NK-92 treated with Interleukin-12 subunit alpha and Interleukin-12 subunit beta, amount 100 ng/mL, for 24 hours (cell line): ENCODE data around the gene ENAH.
A peak's percentile ranks its signal among the peaks of the same experiment; 100 is the strongest.

Experiments used
- DNase-seq: peaks from one replicate; lab custom pipeline; 2025; lab: John Stamatoyannopoulos, UW

The ENAH gene

DNA sequence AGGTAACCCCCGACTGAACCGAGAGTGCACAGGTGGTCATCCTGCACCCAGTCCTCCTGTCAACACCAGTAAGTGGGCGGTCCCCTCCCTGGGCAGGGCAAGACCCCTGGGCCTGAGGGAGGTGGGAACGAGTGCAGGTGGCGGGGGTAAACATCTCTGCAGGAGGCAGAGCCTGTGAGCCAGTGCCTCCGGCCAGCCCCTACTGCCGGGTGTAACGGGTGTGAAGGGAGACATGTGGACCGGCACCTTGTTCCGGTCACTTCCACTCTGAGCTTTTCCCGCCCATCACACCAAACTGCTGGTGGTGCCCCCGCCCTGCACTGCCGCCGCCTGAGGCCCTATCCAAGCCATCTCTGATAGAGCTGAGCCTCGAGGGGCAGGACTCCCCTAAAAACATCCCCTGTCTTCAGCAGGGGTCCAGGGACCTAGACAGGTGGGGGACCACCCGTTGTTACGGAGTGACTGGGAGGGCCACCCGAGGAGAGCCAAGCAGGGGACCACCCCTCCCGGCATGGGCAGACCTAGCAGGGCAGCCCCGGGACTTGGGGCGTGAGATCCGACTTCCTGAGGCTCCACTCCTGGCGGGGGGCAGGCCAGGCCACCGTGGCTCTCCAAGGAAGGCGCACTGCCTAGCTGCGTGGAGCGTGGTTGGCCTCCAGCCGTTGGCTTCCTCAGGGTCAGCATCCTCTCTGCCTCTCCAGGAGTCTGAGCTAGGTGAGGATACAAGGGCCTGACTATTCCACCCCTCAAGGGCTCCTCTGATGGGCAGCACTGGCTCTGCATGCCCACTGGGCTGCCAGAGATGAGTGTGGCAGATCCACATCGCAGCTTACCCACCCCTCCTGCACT, 181.2 kb downstream of the ENAH start:
- DNase-seq, result no peak

DNA sequence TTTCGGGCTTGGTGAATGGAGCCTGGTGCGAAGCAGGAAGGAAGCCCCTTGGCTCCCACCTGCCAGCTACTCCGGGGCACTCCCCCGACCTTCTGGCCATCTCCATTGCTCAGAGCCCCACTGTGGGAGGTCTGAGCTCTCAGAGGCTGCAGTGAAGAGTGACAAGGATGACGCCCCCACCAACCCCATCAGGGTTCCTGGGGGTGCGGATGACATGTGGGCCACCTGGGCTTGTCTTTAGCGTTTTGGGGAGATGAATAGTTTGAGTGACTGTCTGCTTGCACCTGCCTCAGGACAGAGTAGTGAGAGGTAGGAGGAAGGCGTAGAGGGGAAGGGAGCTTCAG, 181.8 kb downstream of the ENAH start:
- no peak for DNase-seq

- DNase-seq, result no peak
These were observed 182.5 kb downstream of the ENAH start for GRCh38 chr1:225470211-225471108.

- no peak for DNase-seq
These were observed 183.9 kb downstream of the ENAH start for GRCh38 chr1:225469051-225469450.

DNA sequence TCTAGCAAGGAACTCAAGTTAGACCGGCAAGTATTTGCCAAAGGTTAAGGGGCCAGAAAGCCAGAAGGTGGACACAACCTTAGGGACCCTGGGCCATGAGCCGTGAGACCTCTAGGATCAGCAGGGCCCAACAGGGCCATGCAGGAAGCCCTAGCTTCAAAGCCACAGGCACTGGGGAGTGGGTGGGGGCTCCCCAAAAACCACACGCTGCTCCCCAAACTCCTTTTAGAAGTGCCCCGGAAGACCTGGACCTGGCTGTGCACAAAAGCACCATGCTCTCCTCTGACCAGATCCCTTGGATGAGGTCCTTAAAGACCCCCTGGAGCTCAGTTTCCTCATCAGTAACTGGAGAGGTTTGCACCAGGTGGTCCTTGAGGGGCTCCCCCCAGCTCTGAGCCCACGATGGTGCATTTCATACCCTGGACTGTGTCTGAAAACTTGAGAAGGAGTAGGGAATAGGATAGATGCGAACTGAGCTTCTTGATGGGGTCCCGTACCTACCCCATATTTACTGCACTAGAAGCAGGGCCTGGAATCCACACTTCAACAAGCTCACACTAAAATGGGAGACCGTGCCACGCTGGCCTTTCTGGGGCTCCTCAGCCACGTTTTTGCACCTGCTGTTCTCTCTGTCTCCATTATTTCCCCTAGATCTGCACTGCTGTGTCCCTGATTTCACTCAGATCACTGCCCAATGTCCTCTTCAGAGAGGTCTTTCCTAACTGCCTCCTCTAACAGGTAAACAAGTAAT, 184.5 kb downstream of the ENAH start:
- DNase-seq, result no peak

GRCh38 chr1:225467193-225468020, 185.5 kb downstream of the ENAH start:
- peak; percentile 77 for DNase-seq

DNA sequence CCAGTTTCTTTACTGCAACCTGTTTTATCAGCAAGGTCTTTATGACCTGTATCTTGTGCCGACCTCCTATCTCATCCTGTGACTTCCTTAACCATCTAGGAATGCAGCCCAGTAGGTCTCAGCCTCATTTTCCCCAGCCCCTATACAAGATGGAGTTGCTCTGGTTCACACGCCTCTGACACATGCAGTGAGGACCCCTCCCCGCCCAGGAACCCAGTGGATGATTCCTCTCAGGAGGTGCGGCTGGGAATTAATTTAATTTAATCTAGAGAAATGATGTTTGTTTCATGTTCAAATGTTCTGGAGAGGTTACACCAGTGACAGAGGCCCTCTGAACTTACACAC, 186.1 kb downstream of the ENAH start:
- DNase-seq, result no peak

DNA sequence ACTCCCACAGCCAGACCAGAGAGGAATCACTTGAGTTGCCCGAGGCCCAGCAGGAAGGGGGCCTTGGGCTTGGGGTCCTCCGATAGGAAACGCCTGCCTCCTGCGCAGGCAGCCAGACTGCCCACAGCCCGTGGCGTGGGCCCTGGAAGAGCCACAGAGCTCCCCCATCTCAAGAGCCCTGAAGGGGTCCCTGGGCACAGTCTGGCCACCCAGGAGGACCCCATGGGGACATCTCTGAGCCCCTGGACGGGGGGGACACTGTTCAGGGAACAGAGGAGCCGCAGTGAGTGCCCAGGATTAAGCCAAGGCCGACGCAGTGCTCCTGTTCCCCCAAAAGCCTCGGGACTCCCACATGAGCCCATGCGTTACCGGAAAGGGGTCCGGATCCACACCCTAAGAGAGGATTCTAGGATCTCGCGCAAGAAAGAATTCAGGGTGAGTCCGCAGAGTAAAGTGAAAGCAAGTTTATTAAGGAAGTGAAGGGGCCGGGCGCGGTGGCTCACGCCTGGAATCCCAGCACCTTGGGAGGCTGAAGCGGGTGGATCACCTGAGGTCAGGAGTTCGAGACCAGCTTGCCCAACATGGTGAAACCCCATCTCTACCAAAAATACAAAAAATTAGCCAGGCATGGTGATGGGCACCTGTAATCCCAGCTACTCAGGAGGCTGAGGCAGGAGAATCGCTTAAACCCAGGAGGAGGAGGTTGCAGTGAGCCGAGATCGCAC, 187.0 kb downstream of the ENAH start:
- DNase-seq, result no peak

DNA sequence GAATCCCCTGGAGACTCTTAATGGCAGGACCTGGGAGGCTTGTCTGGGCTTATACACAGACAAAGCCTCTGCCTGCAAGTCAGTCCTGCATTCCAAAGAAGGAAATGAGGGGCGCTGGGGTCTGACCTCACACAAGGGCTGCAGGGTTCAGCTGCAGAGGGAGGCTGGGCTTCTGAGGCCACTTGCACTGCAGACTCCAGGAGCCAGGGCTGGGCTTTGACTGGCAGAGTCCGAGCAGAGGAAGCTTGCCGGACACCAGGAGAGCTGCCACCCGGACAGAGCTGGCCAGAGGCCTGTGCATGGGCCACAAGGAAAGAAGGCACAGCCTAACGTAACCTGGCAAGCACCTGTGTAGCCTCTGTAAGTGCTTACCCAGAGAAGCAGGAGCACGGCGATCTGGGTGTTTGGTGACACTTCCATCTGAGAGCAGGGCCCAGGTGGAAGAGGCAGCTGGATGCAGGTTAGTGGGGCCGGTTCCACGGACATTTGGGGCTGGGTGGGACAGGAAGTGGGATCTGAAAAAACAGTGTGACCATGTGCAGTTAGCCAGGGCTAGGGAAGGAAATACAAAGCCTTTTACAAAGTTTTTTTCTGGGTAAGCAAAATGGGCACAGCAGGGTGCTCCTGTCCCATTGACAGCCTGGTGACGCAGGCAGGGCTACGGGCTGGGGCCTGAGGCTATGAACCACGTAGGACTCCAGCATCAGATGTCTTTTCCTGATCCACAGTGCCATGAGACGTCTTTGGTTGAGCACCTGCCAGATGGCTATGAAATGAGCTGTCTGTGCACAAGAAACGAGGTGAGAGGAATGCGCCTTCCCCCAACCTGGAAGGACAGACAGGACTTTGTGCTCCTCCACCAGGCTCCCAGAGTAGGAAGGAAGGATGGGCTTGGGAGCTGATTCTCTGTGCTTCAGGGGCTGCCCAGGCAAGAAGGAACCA, 187.8 kb downstream of the ENAH start:
- no peak for DNase-seq

DNA sequence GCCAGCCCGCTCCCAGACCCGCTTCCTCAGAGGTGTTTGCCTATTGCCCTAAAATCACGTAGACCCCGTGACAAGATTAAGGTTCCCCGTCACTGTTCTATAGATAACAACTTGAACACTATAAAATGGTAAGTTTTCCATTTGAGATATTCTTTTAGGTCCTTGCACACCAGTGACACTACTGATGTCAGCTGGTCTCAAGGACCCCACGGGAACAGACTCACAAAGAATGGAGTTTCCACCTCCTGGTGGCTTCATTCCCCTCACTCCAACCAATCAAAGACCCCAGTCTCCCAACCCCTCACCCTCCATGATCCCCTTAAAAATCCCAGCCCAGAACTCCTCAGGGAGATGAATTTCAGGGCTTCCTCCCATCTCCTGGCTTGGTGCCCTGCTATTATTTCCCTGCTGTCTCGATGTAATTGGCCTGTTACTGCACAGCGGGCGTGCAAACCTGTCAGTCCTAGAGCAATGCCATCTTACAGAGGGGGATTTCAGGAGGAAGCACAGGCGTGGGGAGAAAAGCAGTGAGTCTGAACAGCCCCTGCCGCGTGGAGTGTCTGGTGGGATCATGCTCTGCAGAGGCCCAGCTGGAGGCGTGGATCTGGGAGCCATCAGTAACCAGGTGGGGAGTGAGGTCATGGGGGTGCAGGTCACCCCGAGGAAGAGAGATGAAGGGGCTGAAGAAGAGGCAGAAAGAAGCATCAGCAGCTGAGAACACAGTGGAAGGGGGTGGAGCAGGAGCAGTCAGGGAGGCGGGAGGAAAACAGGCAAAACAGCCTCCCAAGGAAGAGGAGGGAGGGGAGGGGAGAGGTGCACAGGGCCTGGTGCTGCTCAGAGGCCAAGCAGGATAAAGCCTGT, 190.0 kb downstream of the ENAH start:
- DNase-seq, result no peak

- DNase-seq, result no peak
These were observed 190.6 kb downstream of the ENAH start for GRCh38 chr1:225462429-225462713.

- no peak for DNase-seq
These were observed 191.1 kb downstream of the ENAH start for GRCh38 chr1:225461533-225462428.

DNA sequence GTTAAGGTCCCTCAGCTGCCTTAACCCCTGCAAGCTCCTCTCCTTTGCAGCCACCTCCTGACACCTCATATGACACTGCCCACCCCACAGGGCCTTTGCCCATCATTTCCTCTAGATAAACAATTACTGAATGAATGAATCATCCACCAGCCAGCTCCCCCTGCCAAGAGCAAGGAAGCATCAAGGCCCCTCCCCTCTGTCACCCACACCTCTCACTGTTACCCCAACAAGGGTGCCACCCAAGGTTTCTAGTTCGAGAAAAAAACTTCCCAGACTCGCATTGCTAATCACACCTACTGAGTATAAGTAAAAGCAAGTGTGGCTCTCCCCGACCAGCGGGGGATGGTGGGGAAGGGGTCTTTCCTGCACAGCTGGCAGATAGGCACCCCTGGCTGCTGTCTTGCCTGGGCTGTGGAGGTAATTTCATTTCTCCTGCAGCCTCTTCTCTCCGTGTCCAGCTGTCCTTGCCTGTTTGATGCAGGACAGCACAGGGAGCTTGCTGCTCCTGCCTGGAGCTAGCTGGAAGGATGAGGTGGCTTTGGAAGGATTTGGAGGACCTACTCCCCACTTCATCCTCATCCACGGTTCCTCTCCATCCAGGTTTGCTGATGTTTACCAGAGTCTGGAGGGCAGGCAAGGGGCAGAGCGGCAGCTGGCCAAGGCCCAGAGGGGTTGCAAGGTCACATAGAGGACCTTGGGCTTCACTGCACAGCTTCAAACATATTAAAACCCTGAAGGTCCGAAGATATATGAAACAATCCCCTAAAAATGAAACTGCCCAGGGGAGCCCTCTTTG, 192.0 kb downstream of the ENAH start:
- peak; percentile 77 for DNase-seq

GRCh38 chr1:225460021-225460736, 192.7 kb downstream of the ENAH start:
- no peak for DNase-seq

GRCh38 chr1:225458222-225458631, 194.7 kb downstream of the ENAH start:
- no peak for DNase-seq

- DNase-seq, result peak; percentile 82
These were observed 198.2 kb downstream of the ENAH start for GRCh38 chr1:225454733-225455132.
